GM18870 (cell line): ENCODE results near the gene TAF1D.
"Not testable (repeated sequence)": the region's sequence is repeated elsewhere in the genome, so short reads cannot be mapped to it uniquely, and the experiment has no call there.

Experiments used
- ATAC-seq: cut with Tn5 transposase; IDR thresholded peaks from one replicate; pipeline ENCODE4 v1.9.1; 2021; ENCODE audit warnings: moderate library complexity; ENCODE audit not compliant: unreplicated experiment

The TAF1D gene

DNA sequence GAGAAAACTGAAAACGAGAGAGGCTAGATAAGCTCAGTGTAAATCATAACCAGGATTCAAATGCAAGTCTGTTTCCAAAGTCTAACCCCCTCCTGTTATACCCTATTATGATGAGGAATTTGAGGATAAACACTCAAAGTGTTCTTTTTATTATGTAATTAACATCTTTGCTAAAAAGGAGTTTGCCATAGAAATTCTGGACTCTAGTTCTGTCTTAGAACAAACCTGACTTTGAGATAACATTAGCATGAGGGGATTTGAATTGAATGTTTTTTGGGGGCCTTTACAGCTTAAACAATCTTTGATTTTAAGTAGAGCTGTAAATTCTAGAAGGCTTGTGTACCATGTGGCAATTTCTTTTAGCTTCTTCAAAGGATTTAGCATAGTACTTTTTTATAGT lies 9.7 kb upstream of the TAF1D start:
- ATAC-seq: no peak

DNA sequence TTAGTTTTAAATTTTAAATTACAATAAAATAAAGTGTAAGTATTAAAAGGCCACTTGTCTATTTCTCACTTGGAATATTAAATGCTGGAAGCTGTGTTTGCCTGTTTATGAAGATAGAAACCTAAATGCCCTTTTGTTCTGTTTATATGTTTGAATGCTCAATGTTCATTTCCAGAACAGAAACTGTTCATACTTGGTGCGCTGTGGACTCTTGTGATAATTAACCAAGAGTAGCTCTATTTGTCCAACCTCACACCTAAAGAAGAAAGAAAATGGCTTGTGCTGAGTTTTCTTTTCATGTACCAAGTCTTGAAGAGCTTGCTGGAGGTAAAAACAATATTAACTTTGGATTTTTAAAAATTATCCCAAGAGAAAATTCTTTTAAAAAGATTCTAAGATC lies 5.8 kb upstream of the TAF1D start:
- peak; percentile 87 for ATAC-seq

DNA sequence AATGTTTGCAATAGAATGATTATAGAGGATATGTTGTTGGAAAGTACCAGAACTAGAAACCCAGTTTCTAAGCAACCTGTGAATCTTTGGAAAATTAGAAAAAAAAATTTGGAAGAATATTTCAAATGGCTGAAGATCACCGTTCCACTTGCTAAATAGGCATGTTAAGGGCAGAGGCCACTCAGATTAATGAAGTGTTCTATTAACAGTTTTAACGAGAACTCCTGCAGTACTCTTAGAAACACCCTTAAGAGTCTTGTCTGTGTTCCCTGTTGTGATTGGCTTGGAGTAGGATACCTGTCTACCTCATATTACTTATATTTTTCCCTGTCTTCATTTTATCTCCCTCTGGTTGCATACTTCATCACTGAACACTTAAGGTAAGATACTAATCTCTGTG lies 4.8 kb upstream of the TAF1D start:
- ATAC-seq: no peak

DNA sequence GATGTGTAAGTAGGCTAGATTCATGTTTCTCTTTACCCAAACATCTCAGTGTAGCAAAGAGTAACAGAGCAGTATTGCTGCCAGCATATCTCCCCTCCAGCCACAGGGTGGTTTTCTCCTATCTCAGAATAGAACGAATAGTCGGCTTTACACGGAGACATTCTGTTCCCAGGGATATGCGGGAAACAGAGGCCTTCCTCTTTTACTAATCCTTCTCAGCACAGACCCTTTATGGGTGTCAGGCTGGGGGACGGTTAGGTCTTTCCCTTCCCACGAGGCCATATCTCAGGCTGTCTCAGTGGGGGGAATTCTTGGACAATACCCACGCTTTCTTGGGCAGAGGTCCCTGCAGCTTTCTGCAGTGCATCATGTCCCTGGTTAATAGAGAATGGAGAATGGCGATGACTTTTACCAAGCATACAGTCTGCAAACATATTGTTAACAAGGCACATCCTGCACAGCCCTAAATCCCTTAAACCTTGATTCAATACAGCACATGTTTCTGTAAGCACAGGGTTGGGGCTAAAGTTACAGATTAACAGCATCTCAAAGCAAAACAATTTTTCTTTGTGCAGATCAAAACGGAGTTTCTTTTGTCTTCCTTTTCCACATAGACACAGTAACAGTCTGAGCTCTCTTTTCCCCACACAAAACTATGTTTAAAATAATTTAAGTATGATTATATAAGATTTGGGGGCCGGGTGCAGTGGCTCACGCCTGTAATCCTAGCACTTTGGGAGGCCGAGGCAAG lies 3.9 kb upstream of the TAF1D start:
- ATAC-seq: not testable (repeated sequence)

DNA sequence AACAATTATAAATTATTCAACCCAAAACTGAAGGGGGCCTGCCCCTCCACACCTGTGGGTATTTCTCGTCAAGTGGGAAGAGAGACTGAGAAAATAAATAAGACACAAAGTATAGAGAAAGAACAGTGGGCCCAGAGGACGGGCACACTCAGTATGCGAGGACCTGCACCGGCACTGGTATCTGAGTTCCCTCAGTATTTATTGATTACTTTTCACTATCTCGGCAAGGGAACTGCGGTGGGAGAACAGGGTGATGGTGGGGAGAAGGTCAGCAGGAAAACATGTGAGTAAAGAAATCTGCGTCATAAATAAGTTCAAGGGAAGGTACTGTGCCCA lies 3.3 kb upstream of the TAF1D start:
- ATAC-seq: no peak

DNA sequence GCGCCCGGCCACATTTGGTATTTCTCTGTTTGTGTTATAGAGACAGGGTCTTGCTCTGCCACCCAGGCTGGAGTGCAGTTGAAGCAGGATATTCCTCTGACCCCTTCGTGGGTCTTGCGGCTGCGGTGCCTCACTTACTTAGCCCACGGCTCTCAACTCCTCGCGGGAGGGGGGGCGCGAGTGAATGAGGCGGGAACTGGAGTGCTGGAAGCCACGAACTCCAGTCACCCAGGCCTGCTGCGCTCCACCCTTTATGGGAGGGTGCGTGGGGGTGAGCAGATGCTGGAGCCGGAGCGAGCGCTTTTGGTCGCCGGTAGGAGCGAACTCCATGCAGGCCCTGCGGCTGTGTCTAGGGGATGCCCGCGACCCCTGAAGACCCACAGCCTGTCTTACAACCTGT lies 2.0 kb upstream of the TAF1D start:
- ATAC-seq: no peak

DNA sequence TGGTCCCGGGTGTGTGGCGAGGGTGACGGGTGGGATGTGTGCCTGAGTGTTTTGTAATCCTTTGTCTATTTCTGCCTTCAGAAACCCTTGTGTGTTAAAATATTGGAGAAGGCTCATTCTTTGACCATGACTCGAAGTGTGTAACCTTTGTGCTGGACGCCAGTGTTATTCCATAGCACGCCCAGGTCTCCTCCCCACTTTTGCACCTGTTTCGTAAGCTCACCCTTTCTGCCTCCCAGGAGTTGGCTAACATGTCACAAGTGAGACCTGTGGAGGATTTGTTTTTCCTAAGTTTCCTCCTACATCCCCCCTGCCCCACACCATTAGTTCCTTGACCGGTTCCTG lies 559 bp upstream of the TAF1D start:
- peak; percentile 8 for ATAC-seq

DNA sequence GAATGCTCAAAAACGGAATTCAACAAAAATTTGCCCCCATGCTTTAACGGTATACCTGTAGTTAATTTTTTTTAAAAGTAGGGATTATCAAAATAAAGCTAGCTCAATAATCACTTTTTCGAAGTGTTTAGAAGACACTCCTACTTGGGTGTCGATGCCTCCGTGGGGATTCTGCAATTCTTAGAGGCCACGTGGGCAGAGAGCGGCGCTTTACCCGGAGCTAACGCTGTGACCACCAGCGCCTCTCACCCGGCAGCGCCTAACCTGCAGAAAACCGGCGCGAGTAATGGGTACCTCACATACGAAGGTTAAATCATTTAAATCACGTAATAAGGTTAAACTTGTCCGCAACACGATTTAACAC lies 583 bp downstream of the TAF1D start:
- ATAC-seq: peak; percentile 24

DNA sequence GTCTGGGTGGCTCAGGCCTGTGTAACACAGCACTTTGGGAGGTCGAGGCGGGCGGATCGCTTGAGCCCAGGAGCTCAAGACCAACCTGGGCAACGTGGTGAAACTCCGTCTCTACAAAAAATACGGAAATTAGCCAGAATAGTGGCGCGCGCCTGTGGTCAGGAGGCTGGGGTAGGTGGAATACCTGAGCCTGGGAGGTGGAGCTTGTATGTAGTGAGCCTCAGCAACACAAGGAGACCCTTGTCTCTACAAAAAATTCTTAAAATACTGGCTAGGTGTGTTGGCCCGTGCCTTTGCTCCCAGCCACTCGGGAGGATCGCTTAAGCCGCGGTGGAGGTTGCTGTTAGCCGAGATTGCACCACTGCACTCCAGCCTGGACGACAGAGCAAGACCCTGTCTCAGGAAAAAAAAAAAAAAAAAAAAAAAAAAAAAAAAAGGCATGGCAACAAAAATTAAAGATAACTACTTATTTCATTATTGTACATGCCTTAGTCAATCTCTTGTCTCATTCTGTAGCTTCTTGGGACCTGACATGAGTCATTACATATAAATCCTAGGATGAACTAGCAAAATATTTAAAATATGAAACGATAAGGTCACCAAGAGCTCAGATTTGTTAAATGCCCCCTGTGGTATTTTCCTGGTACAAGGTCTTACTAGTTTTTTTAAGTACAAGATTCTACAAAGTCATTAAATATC lies 1.1 kb downstream of the TAF1D start:
- ATAC-seq: no peak

DNA sequence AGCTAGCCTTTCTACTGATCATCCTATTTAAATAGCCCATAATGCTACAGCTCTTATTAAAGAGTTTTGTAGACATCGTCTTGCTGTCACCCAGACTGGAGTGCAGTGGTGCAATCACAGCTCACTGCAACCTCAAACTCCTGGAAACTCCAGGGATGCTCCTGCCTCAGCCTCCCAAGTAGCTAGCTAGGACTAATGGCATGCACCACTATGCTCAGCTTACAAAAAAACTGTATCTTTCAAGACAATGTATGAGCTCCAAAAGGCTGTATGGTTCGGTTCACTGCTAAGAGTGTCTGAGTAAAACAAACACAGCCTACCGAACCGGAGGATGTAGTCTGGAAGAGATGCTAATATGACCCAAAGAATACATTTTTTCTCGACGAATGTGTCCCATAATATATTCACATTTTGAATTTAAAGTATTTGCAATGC lies 2.6 kb downstream of the TAF1D start:
- ATAC-seq: no peak

DNA sequence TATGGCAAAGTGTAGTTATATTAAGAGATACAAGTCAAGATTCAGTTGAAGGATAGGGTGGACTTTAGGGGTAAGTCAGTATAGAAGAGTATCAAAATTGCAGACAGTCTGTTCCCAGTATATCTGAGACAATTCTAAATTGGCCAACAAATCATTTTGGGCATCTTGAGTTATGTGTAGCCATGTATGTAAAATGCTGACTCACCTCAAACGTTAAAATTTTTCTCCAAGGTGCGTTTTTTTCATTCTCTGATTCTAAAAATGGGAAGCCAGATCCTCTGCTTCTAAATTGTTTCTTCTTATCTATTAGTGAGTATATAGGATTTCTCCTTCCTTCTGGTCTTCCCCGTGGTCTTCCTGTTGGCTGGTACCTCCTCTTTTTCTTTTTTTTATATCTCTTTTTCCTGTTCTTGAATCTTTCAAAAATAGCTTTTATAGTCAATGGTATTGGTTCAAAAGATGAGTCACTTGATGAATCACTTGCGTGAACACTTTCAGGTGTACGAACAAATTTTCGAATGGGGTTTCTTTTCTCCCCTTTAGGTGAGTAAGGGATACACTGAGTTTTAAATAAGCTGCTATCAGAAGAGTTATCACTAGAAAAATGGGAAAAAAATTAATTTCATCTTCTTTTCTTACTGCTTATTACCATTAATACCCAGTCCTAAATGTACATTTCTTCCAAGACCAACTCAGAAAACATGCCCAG lies 3.2 kb downstream of the TAF1D start:
- ATAC-seq: no peak

DNA sequence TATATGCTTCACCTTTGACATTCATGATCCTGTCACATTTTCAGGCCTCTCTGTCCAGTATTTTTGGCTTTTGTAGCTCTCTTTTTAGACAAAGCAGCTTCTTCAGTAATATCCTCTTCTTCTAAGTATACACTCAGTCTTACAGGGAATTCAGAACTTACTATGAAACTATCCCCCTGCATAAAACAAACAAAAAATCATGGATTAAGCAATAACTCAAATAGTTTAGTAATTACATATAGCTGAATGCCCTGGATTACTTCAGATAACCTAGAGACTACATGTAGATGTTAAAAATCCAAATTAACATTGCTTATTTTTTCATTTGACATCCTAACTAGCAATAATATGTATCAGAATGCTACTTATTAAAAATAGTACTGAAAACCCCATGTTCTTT lies 5.2 kb downstream of the TAF1D start:
- no peak for ATAC-seq

DNA sequence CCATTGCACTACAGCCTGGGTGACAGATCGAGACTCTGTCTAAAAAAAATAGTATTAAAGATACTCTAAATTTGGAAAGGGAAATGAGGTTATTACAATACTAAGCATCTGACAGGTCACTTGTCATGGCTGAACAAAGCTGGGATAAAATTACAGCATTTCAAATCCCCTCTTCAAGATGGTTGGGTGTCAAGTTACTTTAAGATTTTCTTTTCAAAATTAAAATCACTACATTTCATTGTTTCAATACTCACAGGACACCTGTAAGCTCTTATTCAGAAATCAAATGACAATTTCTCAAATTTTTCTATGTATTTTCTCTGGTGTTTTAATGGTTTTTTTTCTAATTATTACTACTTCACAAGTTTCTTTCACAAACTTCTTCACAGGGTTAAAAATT lies 5.7 kb downstream of the TAF1D start:
- no peak for ATAC-seq

DNA sequence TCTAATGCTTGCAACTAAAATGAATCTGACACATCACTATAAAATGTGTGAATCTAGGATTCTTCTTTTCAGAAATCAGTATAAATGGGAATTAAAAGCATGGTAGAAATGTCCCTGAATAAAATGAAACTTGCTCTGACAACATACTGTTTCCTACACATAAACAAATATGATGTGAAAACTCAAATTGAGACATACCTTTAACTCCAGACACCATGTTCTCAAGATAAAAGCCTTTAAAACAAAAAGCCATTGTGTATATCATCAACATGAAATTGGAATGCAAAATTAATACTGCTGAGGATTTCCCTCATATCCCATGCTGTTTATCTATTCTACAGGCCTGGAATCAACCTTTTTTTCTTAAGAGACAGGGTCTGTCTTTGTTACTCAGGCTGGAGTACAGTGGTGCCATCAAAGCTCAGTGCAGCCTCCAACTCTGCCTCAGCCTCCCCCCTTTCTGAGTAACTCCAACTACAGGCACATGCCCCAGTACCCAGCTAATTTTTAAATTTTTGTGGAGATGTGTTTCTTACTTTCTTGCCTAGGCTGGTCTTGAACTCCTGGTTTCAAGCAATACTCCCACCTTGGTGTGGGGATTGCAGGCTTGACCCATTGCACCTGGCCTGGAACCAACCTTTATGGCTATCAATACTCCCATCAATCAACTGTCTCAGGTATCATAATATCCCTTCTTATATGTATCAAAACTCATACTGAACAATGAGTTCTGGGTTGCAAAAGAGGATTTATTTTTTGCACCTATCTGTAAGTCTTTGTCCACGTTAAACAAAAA lies 6.7 kb downstream of the TAF1D start:
- ATAC-seq: no peak

DNA sequence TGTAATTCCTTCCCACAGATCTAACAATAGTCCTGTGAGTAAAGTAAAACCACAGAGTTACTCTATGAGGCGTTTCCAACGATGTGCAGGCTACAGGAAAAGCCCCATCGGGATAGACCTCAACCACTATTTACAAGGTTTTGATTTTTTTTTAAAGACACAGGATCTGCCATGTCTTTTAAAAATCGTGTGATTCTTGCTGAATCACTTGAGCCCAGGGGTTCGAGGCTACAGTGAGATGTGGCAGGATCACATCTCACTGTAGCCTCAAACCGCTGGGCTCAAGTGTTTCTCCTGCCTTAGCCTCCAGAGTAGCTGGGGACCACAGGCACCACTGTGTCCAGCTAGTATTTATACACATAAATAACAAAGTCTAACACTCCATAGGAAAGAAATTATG lies 7.8 kb downstream of the TAF1D start:
- ATAC-seq: no peak

DNA sequence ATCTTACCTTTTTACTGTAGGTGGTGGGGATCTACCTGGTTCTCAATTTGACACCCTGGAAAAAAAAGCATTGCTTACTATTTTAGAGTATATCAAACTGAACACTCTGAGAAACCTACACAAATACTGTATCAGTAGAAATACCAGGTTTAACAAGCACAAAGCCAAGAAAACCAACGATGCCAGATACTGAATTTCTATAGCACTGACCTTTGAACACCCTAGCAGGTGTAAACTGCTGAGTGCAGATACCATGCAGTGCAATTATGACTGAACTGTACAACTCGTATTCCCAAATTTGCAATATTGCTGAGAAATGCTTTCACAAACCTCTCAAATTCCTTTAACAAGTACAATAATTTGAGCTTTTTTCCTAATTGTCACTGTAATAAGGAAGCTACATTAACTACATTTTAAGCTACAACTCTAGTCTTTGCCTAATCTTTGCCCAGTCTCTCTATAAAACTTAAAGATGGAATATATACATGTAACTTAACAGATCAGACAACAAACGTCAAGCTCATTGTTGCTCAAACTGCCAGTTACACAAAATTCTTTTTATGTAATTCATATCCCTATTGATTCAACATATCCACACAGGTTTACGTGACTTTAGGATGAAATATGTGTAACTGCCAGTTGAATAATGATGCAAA lies 8.9 kb downstream of the TAF1D start:
- ATAC-seq: no peak

DNA sequence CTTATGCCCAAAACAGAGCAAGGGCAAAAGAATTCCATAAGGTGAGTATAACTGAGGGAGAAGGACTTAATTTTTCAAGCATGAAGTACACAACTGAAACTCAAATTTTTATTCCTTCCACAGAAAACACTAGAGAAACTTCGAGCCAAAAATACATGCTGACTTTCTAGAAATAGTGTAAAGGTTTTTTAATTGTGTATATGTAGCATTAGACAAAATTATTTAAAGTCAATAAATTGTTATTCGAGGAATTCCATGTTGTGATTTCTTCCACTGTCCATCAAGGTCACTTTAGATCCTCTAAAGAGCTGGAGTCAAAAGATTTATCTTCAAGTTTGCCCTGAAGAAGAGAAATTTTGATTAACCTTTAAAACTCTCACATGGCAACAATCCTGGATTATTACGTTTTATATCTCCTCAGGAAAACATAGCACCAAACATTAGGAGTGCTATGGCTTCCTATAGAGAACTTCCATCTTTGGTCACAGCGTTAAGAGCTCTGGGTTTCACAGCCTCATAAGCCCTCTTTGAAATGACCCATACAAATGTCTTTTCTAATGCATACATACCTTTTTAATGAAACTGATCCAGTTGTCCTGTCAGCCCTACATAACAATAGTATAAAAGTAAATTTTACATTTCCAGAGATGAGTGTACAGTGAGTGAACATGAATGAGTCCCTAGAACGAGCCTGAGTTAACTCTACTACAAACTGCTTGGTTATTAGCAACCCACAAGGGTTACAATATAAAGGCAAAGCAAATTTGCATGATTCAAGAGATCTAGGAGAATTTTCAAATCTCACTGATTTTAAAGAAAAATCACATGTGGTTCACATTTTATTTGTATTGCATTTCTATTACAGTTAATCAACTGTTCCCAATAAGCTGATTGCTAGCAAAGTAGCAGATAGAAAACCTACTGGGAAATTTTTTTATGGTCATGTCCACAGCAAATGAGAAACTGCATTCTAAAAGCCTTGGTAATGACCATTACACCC lies 10.9 kb downstream of the TAF1D start:
- no peak for ATAC-seq

DNA sequence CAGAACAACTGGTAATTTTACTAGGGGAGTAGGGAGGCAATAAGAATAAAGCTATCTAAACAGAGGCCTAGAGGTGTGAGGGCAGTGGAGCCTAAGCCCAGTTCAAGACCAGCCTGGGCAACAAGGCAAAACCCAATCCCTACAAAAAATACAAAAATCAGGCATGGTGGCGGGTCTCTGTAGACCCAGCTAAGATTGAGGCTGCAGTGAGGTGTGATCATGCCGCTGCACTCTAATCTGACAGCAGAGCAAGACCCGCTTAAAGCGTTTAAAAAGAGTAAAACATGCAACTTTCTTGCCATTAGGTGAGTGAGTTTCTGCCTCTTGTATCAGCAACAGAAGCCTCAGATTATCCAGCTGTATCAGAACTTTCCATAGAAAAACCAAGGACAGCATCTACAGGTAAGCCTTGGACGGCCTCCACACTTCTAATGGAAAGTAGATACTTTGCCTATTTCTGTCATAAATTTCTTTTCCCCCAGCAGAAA lies 12.1 kb downstream of the TAF1D start:
- no peak for ATAC-seq

DNA sequence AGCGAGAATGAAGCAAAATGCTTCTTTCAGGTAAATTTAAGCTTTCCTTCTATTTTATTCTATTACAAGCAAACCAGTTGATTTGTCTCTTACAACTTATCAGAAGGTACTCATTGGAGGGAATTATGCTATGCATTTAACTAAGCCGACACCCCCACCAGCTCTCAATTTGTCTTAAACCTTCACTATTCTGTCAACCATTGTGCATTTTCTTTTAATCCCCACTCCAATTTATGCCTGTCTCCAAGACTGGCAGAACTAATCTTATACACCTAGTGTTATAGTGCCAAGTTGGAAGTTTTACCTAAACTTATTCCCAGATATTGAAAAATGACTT lies 12.5 kb downstream of the TAF1D start:
- ATAC-seq: no peak
